GM19467 (cell line): ENCODE data around the gene PROB1.
"Not testable (repeated sequence)": the region's sequence is repeated elsewhere in the genome, so short reads cannot be mapped to it uniquely, and the experiment has no call there.

Source experiments
- ATAC-seq: cut with Tn5 transposase; IDR thresholded peaks from one replicate; pipeline ENCODE4 v1.9.1; 2021; ENCODE audit warnings: mild to moderate bottlenecking, moderate library complexity; ENCODE audit not compliant: unreplicated experiment

PROB1 gene, protein sequence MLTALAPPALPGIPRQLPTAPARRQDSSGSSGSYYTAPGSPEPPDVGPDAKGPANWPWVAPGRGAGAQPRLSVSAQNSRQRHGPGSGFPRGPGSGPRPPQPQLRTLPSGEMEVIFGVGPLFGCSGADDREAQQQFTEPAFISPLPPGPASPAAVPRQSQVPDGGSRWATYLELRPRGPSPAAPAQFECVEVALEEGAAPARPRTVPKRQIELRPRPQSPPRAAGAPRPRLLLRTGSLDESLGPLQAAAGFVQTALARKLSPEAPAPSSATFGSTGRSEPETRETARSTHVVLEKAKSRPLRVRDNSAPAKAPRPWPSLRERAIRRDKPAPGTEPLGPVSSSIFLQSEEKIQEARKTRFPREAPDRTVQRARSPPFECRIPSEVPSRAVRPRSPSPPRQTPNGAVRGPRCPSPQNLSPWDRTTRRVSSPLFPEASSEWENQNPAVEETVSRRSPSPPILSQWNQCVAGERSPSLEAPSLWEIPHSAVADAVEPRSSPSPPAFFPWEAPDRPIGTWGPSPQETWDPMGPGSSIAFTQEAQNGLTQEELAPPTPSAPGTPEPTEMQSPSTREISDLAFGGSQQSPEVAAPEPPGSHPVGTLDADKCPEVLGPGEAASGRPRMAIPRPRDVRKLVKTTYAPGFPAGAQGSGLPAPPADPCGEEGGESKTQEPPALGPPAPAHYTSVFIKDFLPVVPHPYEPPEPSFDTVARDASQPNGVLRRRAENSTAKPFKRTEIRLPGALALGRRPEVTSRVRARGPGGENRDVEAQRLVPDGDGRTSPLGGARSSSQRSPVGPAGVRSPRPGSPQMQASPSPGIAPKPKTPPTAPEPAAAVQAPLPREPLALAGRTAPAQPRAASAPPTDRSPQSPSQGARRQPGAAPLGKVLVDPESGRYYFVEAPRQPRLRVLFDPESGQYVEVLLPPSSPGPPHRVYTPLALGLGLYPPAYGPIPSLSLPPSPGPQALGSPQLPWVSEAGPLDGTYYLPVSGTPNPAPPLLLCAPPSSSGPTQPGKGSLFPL

GRCh38 chr5:139394654-139395566, at the start of gene PROB1:
Gene PROB1 (minus strand): TSS chr5:139395104. CDS start chr5:139395081, 23 bp downstream.
- ATAC-seq = no peak

DNA sequence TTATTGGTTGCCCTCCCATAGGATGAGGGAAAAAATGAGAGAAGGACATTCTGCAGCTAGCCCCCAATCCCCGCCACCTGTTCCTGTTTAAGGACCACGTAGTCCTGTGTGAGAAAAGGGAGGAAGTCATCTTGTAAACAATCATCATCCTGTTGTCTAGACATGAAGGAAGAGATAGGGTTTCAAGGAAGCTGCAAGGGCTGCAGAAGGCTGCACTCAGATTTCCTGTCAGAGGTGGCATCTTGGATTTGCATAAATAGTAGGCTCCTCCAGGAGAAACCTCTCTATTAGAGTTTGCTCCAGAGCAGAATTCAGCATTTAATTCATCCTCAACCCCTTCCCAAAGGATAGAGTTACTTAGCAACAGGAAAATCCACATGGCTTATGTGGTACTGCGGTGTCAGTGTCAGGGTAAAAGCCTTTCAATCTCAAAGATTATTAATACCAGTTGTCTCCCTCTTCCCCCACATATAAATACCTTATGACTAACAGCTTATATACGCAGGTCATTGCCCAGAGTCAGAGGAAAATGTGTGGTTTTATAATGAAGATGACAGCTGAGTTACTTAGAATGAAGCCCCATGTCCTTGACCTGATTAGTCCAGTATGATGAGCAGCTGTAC, 49.0 kb upstream of the PROB1 start:
- ATAC-seq = no peak

DNA sequence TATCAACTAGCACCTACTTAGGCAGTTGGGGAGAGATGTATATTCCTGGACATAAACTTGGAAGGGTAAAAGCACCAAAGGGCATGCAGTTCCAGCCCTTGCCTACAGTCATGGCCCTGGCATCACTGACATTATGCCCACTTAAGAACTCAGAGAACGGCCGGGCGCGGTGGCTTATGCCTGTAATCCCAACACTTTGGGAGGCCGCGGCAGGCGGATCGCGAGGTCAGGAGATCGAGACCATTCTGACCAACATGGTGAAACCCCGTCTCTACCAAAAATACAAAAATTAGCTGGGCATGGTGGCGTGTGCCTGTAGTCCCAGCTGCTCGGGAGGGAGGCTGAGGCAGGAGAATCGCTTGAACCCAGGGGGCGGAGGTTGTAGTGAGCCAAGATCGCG, 45.5 kb upstream of the PROB1 start:
- not testable (repeated sequence) for ATAC-seq

GRCh38 chr5:139439013-139439903, 44.4 kb upstream of the PROB1 start, which contains the start of gene DNAJC18:
Gene DNAJC18 (minus strand): TSS chr5:139439525. CDS start chr5:139439445, 80 bp downstream.
- peak; percentile 89 for ATAC-seq

DNA sequence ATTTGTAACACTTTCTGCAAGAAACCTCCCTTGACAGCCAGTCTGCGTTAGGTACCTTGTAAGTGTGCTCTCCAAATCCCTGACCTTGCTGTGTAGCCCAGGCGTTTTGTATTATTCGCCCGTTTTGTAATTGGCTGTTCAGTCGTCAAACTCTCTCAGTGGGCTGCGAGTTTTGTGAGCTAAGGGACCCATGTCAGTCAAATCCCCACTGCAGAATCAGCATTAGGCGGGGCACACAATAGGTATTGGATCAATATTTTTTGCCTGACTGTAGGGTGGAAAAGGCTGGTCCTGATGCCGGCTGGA, 43.8 kb upstream of the PROB1 start:
- ATAC-seq = no peak

GRCh38 chr5:139435676-139436075, 40.8 kb upstream of the PROB1 start:
- ATAC-seq = no peak

DNA sequence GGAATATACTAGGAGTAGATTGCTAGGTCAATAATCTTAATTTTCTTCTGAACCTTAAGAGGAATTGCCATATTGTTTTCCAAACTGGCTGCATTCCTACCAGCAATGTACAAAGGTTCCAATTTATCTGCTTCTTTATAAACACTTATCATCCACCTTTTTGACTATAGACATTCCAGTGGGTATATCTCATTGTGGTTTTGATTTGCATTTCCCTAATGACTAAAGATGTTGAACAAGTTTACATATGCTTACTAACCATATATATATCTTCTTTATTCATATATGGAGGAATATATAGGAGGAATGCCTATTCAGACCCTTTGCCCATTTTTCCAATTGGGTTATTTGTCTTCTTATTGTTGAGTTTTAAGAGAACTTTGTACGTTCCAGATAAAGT, 36.8 kb upstream of the PROB1 start:
- no peak for ATAC-seq

DNA sequence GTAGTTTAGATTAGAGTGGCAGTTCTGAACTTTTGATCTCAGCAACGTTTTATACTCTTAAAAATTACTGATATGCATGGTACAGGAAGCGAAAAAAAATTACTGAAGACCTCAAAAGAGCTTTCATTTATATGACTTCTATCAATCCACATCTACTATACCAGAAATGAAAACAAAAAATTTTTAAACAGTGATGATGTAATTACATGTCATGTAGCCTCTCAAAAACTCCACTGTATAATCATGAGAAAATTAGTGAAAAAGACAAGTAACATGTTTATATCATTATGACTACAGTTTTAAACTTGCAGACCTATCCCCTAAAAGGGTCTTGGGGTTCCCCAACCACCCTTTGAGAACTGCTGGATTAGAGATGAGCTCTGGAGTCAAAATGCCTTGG, 35.1 kb upstream of the PROB1 start:
- ATAC-seq = no peak

- ATAC-seq = no peak
These were observed 31.4 kb upstream of the PROB1 start for GRCh38 chr5:139426203-139426885.

- ATAC-seq = no peak
These were observed 30.6 kb upstream of the PROB1 start for GRCh38 chr5:139425497-139425896.

DNA sequence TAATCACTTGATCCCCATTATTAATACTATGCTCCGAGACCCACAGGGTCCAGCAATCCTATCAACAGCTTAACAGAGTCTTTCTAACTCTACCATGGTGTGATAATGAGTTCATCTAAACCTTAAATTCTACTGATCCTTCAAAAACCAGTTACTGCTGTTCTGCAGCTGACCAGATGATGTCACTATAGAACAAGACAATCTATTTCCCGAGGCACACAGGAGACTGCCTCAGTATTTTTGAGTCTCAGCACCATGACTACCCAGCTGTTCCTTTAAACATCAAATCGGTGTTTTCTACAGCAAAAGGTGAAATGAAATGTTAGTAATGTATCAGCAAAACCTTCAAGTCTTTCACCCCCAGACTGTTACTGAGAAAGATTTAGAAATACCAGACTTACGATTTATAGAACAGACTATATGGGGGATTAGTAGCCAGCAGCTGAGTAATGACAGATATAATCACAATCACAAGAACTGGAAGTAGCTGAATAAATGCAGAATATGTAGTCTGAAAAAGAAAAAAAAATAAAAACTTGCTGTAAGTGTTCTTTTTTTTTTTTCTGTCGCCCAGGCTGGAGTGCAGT, 27.5 kb upstream of the PROB1 start:
- no peak for ATAC-seq

DNA sequence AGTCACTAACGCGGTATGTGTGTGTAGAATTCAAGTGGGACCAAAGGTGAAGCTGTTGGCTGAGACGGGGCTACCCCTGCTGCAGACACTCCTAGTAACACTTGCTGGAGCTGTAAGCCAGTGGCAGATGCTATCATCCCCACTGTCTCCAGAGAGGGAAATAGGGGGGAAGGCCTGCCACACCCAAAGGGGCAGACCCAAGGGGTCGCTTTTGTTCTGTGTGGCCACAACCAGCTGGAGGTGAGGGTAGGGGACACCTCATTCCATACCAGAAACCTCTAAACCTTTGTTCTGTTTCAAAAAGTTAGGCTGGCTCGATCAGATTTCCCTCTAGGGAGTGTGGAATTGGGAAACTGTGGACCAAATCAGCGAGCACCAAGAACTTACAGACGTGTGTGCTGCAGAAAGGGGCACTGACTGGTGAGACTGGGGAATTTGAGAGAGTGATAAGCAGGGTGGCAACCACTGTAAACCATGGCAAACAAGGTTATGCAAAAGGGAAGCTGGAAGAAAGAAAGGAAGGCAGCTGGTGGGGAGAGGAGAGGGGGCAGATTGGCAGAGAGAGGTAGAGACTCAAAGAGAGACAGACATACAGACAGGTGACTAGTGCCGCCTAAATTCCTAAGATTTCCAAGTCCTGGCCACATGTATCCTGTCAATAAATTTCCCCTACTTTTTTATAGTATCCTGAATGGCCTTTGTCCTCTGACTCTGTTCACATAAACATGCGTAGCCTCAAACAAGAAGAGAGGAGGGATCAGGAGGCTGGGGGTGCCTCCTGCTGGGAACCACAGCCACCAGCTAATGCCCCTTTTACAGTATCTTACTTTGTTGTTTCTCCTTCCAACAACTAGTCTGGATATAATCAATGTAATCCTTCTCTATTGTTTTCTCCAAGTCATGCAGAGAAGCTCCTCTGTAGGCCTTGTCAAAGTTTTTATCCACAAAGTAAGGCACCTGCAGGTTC, 24.6 kb upstream of the PROB1 start:
- no peak for ATAC-seq

GRCh38 chr5:139418793-139419192, 23.9 kb upstream of the PROB1 start:
- ATAC-seq = no peak

DNA sequence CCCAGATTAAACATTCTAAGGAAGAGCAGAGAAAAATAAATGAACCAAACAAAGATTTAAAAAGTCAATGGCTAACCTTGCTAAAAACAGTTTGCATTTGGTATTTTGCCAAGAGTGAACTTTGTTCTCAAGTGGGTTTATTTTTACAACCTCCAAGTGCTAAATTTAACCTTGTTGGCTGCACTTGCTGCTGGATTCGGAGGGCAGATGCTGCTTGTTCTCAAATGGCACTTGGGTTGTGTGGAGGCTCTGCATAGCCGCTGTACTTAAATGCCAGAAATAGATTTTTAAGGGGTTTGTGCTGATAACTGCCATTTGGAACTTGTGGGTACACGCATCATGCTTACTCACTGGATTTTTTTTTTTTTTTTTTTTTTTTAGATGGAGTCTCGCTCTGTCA, 22.3 kb upstream of the PROB1 start:
- no peak for ATAC-seq

- no peak for ATAC-seq
These were observed 21.7 kb upstream of the PROB1 start for GRCh38 chr5:139416651-139417050.

GRCh38 chr5:139415869-139416268, 21.0 kb upstream of the PROB1 start:
- no peak for ATAC-seq

DNA sequence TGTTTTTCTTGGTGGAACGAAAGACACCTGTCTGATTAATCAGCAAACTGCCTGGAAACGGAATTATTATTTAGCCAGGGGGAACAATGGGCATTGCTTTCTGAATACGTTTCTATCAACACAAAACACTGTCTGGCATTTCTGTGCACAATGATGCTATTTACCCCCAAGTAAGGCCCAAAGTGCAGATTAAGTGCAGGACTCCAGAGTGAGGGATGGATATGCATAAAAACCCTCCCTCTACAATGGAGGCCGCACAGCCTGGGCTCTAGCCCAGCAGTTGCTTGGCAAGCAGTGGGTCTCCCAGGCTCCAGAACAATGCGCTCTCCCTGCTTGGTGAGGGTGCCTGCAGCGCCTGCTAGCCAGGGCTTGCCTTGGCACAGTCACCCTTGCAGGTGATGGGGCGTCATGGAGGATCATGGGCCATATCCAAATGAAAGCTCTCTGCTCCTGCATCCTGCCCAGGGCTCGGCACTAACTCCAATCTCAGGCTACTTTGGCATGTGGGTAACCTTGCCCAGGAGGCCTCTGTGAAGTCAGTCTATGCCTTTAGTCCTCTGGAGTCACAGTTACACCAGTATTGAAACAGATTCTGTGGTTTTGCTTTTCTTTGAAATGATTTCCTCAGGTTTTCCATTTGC, 20.4 kb upstream of the PROB1 start:
- no peak for ATAC-seq
